Fibroblast of villous mesenchyme (primary cell): Measurements from ENCODE around the gene MAN1C1. TPM values are rescaled to one million over a fixed set of nuclear protein-coding genes. Genes with fewer than 3 reads are reported as not detected.

Experiments
- DNase-seq: peaks from one replicate; pipeline ENCODE4 v3.0.0-alpha.2; 2010; ENCODE audit warnings: low read depth
- H3K4me3 ChIP-seq: 2 replicates; pipeline ENCODE4 v1.5.1; 2011; ENCODE audit warnings: low read depth, mild to moderate bottlenecking, low read length
- CTCF ChIP-seq: IDR thresholded peaks from 2 replicates; pipeline ENCODE4 v1.5.1; 2012; ENCODE audit warnings: low read depth, mild to moderate bottlenecking, low read length; ENCODE audit not compliant: insufficient read depth
- total RNA-seq: library from RNA; depleted of rRNA; stranded (reverse); fragments of >200 nt; gene quantifications from 2 replicates; pipeline ENCODE4 v1.2.3, GENCODE V29; 2012

MAN1C1 gene
- total RNA-seq, 1 donor = 5.2 TPM

- no peak for DNase-seq
- TF ChIP-seq CTCF = no peak
- H3K4me3 ChIP-seq = no peak overlapping the region
Measured at GRCh38 chr1:25826571-25826970, 210.0 kb downstream of the MAN1C1 start.

- H3K4me3 ChIP-seq = no peak overlapping the region
- no peak for TF ChIP-seq CTCF
- no peak for DNase-seq
Measured at GRCh38 chr1:25828491-25828890, 211.9 kb downstream of the MAN1C1 start.

- TF ChIP-seq CTCF = no peak
- DNase-seq = no peak
- no peak overlapping the region for H3K4me3 ChIP-seq
Measured at GRCh38 chr1:25829046-25829445, 212.5 kb downstream of the MAN1C1 start.

GRCh38 chr1:25831569-25832196 lies 215.1 kb downstream of the MAN1C1 start:
- no peak overlapping the region for H3K4me3 ChIP-seq
- no peak for TF ChIP-seq CTCF
- no peak for DNase-seq

GRCh38 chr1:25832336-25833037 lies 215.9 kb downstream of the MAN1C1 start:
- no peak overlapping the region for H3K4me3 ChIP-seq
- no peak for DNase-seq
- TF ChIP-seq CTCF = no peak

- no peak for DNase-seq
- no peak for TF ChIP-seq CTCF
- no peak overlapping the region for H3K4me3 ChIP-seq
Measured at GRCh38 chr1:25833158-25833557, 216.6 kb downstream of the MAN1C1 start.

Other genes with a start within 250 kb of the MAN1C1 start
- gene RHCE, start 196.0 kb upstream of the MAN1C1 start, total RNA-seq = under 0.01 TPM in 2 replicates
- 19.0 and 19.9 TPM in 2 replicates for gene MACO1, start 185.9 kb upstream of the MAN1C1 start, total RNA-seq
- 18.4 and 24.6 TPM in 2 replicates for gene LDLRAP1, start 73.2 kb upstream of the MAN1C1 start, total RNA-seq
- gene SELENON, start 183.4 kb downstream of the MAN1C1 start, total RNA-seq = 23.7 and 24.5 TPM in 2 replicates
- gene MTFR1L, start 203.2 kb downstream of the MAN1C1 start, total RNA-seq = 46.6 and 47.4 TPM in 2 replicates
- 2.9 and 3.5 TPM in 2 replicates for gene AUNIP, start 242.7 kb downstream of the MAN1C1 start, total RNA-seq